Activated naive CD8-positive, alpha-beta T cell treated with anti-CD3 and anti-CD28 coated beads for 36 hours (primary cell): ENCODE results near the gene REEP3. TPM values are rescaled to one million over a fixed set of nuclear protein-coding genes. Genes with fewer than 3 reads are reported as not detected.
"Not testable (repeated sequence)": the region's sequence is repeated elsewhere in the genome, so short reads cannot be mapped to it uniquely, and the experiment has no call there.

Source experiments
- DNase-seq: peaks from one replicate; pipeline ENCODE4 v3.0.0; 2021
- H3K27ac Mint-ChIP-seq: one replicate; pipeline ENCODE4 v1.8.0; 2022; ENCODE audit warnings: mild to moderate bottlenecking, moderate library complexity, mixed read lengths
- H3K27me3 Mint-ChIP-seq: one replicate; pipeline ENCODE4 v1.8.0; 2022; ENCODE audit warnings: mild to moderate bottlenecking, mixed read lengths
- H3K36me3 Mint-ChIP-seq: one replicate; pipeline ENCODE4 v1.8.0; 2021; ENCODE audit warnings: mild to moderate bottlenecking, mixed read lengths
- H3K4me1 Mint-ChIP-seq: one replicate; pipeline ENCODE4 v1.8.0; 2021; ENCODE audit warnings: mixed read lengths
- H3K4me3 Mint-ChIP-seq: one replicate; pipeline ENCODE4 v1.8.0; 2022; ENCODE audit warnings: mild to moderate bottlenecking, moderate library complexity, mixed read lengths
- H3K9me3 Mint-ChIP-seq: one replicate; pipeline ENCODE4 v1.8.0; 2022; ENCODE audit warnings: mixed read lengths
- total RNA-seq, 2 experiments: library from RNA; stranded (reverse); gene quantifications; one replicate each; pipeline ENCODE4 v1.2.3, GENCODE V29; 2021

REEP3 gene
- total RNA-seq, 2 experiments from 2014 or later = 17.4 to 20.7 TPM

GRCh38 chr10:63498665-63499064 lies 22.5 kb upstream of the REEP3 start:
- H3K4me3 Mint-ChIP-seq = no peak overlapping the region

GRCh38 chr10:63500551-63500950 lies 20.6 kb upstream of the REEP3 start:
- H3K4me1 Mint-ChIP-seq = peaks cover 20% of the 10 kb centered on the region

More at GRCh38 chr10:63498665-63499064, 22.5 kb upstream of the REEP3 start:
- no peaks in the 10 kb centered on the region for H3K9me3 Mint-ChIP-seq
- H3K27ac Mint-ChIP-seq = no peak overlapping the region
- H3K36me3 Mint-ChIP-seq = peaks cover 17% of the 10 kb centered on the region
- no peaks in the 10 kb centered on the region for H3K27me3 Mint-ChIP-seq
- H3K4me1 Mint-ChIP-seq = peaks cover 18% of the 10 kb centered on the region
- DNase-seq = no peak

GRCh38 chr10:63501954-63502353 lies 19.2 kb upstream of the REEP3 start:
- Mint-ChIP-seq H3K36me3 (peaks cover 10% of the 10 kb centered on the region), H3K4me3 (no peak overlapping the region), H3K27ac (no peak overlapping the region), H3K9me3 (no peaks in the 10 kb centered on the region), H3K27me3 (no peaks in the 10 kb centered on the region), H3K4me1 (peaks cover 14% of the 10 kb centered on the region)
- DNase-seq = no peak

More at GRCh38 chr10:63500551-63500950, 20.6 kb upstream of the REEP3 start:
- not testable (repeated sequence) for H3K9me3 Mint-ChIP-seq, H3K27ac Mint-ChIP-seq, DNase-seq, H3K4me3 Mint-ChIP-seq, H3K27me3 Mint-ChIP-seq
- peaks cover 17% of the 10 kb centered on the region for H3K36me3 Mint-ChIP-seq

- Mint-ChIP-seq H3K36me3 (peaks cover 10% of the 10 kb centered on the region), H3K27ac (no peak overlapping the region), H3K4me1 (peaks cover 12% of the 10 kb centered on the region), H3K27me3 (no peaks in the 10 kb centered on the region), H3K4me3 (no peak overlapping the region), H3K9me3 (no peaks in the 10 kb centered on the region)
- DNase-seq = no peak
These were observed 18.4 kb upstream of the REEP3 start for GRCh38 chr10:63502832-63503231.

- Mint-ChIP-seq H3K9me3 (no peaks in the 10 kb centered on the region), H3K4me3 (no peak overlapping the region)
These were observed 17.8 kb upstream of the REEP3 start for GRCh38 chr10:63503395-63503794.

GRCh38 chr10:63504145-63504881 lies 16.9 kb upstream of the REEP3 start:
- no peak for DNase-seq
- Mint-ChIP-seq H3K4me3 (no peak overlapping the region), H3K4me1 (peaks cover 17% of the 10 kb centered on the region), H3K9me3 (no peaks in the 10 kb centered on the region), H3K27me3 (no peaks in the 10 kb centered on the region), H3K36me3 (peaks cover 12% of the 10 kb centered on the region), H3K27ac (no peak overlapping the region)

More at GRCh38 chr10:63503395-63503794, 17.8 kb upstream of the REEP3 start:
- DNase-seq = no peak
- Mint-ChIP-seq H3K36me3 (peaks cover 12% of the 10 kb centered on the region), H3K4me1 (peaks cover 15% of the 10 kb centered on the region), H3K27me3 (no peaks in the 10 kb centered on the region), H3K27ac (no peak overlapping the region)

- no peaks in the 10 kb centered on the region for H3K9me3 Mint-ChIP-seq
- peaks cover 13% of the 10 kb centered on the region for H3K36me3 Mint-ChIP-seq
- H3K4me3 Mint-ChIP-seq = no peak overlapping the region
- H3K27ac Mint-ChIP-seq = no peak overlapping the region
- peaks cover 24% of the 10 kb centered on the region for H3K4me1 Mint-ChIP-seq
- no peak for DNase-seq
- H3K27me3 Mint-ChIP-seq = no peaks in the 10 kb centered on the region
These were observed 15.6 kb upstream of the REEP3 start for GRCh38 chr10:63505562-63505961.

- H3K4me1 Mint-ChIP-seq = peaks cover 24% of the 10 kb centered on the region
These were observed 14.6 kb upstream of the REEP3 start for GRCh38 chr10:63506554-63506953.

GRCh38 chr10:63515002-63515763 lies 6.0 kb upstream of the REEP3 start:
- Mint-ChIP-seq H3K9me3 (peaks cover 10% of the 10 kb centered on the region), H3K4me3 (peak overlapping the region; percentile 46), H3K4me1 (peaks cover 57% of the 10 kb centered on the region), H3K36me3 (peaks cover 46% of the 10 kb centered on the region), H3K27me3 (no peaks in the 10 kb centered on the region), H3K27ac (peak overlapping the region; percentile 84)
- peak; percentile 32 for DNase-seq

More at GRCh38 chr10:63506554-63506953, 14.6 kb upstream of the REEP3 start:
- Mint-ChIP-seq H3K27me3 (no peaks in the 10 kb centered on the region), H3K9me3 (no peaks in the 10 kb centered on the region), H3K27ac (no peak overlapping the region), H3K36me3 (peaks cover 15% of the 10 kb centered on the region), H3K4me3 (no peak overlapping the region)
- no peak for DNase-seq

GRCh38 chr10:63516207-63516606 lies 5.0 kb upstream of the REEP3 start:
- peaks cover 10% of the 10 kb centered on the region for H3K9me3 Mint-ChIP-seq
- H3K27me3 Mint-ChIP-seq = no peaks in the 10 kb centered on the region
- H3K4me3 Mint-ChIP-seq = no peak overlapping the region
- DNase-seq = no peak
- H3K4me1 Mint-ChIP-seq = peaks cover 57% of the 10 kb centered on the region
- no peak overlapping the region for H3K27ac Mint-ChIP-seq
- H3K36me3 Mint-ChIP-seq = peaks cover 44% of the 10 kb centered on the region

GRCh38 chr10:63518690-63519288 lies 2.4 kb upstream of the REEP3 start:
- no peak overlapping the region for H3K4me3 Mint-ChIP-seq
- no peak overlapping the region for H3K27ac Mint-ChIP-seq
- H3K9me3 Mint-ChIP-seq = peaks cover 6% of the 10 kb centered on the region
- no peak for DNase-seq
- peaks cover 30% of the 10 kb centered on the region for H3K36me3 Mint-ChIP-seq
- no peaks in the 10 kb centered on the region for H3K27me3 Mint-ChIP-seq
- peaks cover 65% of the 10 kb centered on the region for H3K4me1 Mint-ChIP-seq

- H3K4me1 Mint-ChIP-seq = peaks cover 53% of the 10 kb centered on the region
- peak; percentile 75 for DNase-seq
- H3K27ac Mint-ChIP-seq = peak overlapping the region; percentile 83
These were observed 445 bp downstream of the REEP3 start for GRCh38 chr10:63521416-63522276.

GRCh38 chr10:63522277-63522687 lies 1.1 kb downstream of the REEP3 start:
- Mint-ChIP-seq H3K4me1 (peaks cover 47% of the 10 kb centered on the region), H3K9me3 (no peaks in the 10 kb centered on the region), H3K27ac (peak overlapping the region; percentile 79), H3K27me3 (no peaks in the 10 kb centered on the region), H3K4me3 (peak overlapping the region; percentile 80), H3K36me3 (peaks cover 27% of the 10 kb centered on the region)
- DNase-seq = no peak

More at GRCh38 chr10:63521416-63522276, 445 bp downstream of the REEP3 start:
- Mint-ChIP-seq H3K4me3 (peak overlapping the region; percentile 80), H3K9me3 (no peaks in the 10 kb centered on the region), H3K27me3 (no peaks in the 10 kb centered on the region), H3K36me3 (peaks cover 27% of the 10 kb centered on the region)

GRCh38 chr10:63522995-63523394 lies 1.8 kb downstream of the REEP3 start:
- no peak for DNase-seq
- Mint-ChIP-seq H3K4me1 (peaks cover 49% of the 10 kb centered on the region), H3K9me3 (no peaks in the 10 kb centered on the region), H3K27ac (no peak overlapping the region), H3K27me3 (no peaks in the 10 kb centered on the region), H3K4me3 (peak overlapping the region; percentile 80), H3K36me3 (peaks cover 32% of the 10 kb centered on the region)
